ENCODE results near the gene GAK. TPM values are rescaled to one million over a fixed set of nuclear protein-coding genes. Genes with fewer than 3 reads are reported as not detected.

The GAK gene
- total RNA-seq, 4 donors from 2014 or later, result 50.6 to 1,098 (median 104) TPM

GRCh38 chr4:898869-899555 is 33.1 kb downstream of the GAK start:
- no peak for TF ChIP-seq CTCF (IDR thresholded peaks at IDR 0.05)
- Histone ChIP-seq H3K4me3 (no peak overlapping the region), H3K4me1 (no peaks in the 10 kb centered on the region), H3K9me3 (no peaks in the 10 kb centered on the region), H3K36me3 (no peaks in the 10 kb centered on the region), H3K27ac (no peak overlapping the region), H3K27me3 (no peaks in the 10 kb centered on the region)
- no peak for DNase-seq
- intact Hi-C loops (cut with DNase I; ENCODE audit: low total_unique reads), result no loop called here

- no peak overlapping the region for H3K27ac ChIP-seq
- H3K27me3 ChIP-seq, result no peaks in the 10 kb centered on the region
- DNase-seq, result no peak
- no peaks in the 10 kb centered on the region for H3K36me3 ChIP-seq
- H3K4me1 ChIP-seq, result no peaks in the 10 kb centered on the region
- intact Hi-C loops (cut with DNase I; ENCODE audit: low total_unique reads), result no loop called here
- no peak overlapping the region for H3K4me3 ChIP-seq
- TF ChIP-seq CTCF (IDR thresholded peaks at IDR 0.05), result no peak
- no peak for TF ChIP-seq POLR2A (IDR thresholded peaks at IDR 0.05)
- no peaks in the 10 kb centered on the region for H3K9me3 ChIP-seq
These were observed 34.0 kb downstream of the GAK start for GRCh38 chr4:898123-898522.

- no peaks in the 10 kb centered on the region for H3K27me3 ChIP-seq
- intact Hi-C loops (cut with DNase I; ENCODE audit: low total_unique reads), result no loop called here
- H3K27ac ChIP-seq, result no peak overlapping the region
- H3K36me3 ChIP-seq, result no peaks in the 10 kb centered on the region
- H3K4me3 ChIP-seq, result no peak overlapping the region
- H3K4me1 ChIP-seq, result no peaks in the 10 kb centered on the region
- H3K9me3 ChIP-seq, result no peaks in the 10 kb centered on the region
- TF ChIP-seq POLR2A (IDR thresholded peaks at IDR 0.05) (no peak), CTCF (IDR thresholded peaks at IDR 0.05) (no peak)
- no peak for DNase-seq
These were observed 35.5 kb downstream of the GAK start for GRCh38 chr4:896630-897029.

- Histone ChIP-seq H3K36me3 (no peaks in the 10 kb centered on the region), H3K4me3 (no peak overlapping the region), H3K9me3 (no peaks in the 10 kb centered on the region), H3K4me1 (no peaks in the 10 kb centered on the region), H3K27me3 (no peaks in the 10 kb centered on the region), H3K27ac (no peak overlapping the region)
- intact Hi-C loops (cut with DNase I; ENCODE audit: low total_unique reads), result no loop called here
- no peak for DNase-seq
- TF ChIP-seq CTCF (IDR thresholded peaks at IDR 0.05) (no peak), POLR2A (IDR thresholded peaks at IDR 0.05) (no peak)
These were observed 35.9 kb downstream of the GAK start for GRCh38 chr4:896216-896615.

GRCh38 chr4:895596-895995 is 36.5 kb downstream of the GAK start:
- no peaks in the 10 kb centered on the region for H3K9me3 ChIP-seq
- TF ChIP-seq CTCF (IDR thresholded peaks at IDR 0.05) (no peak), POLR2A (IDR thresholded peaks at IDR 0.05) (no peak)
- no peak overlapping the region for H3K27ac ChIP-seq
- no peaks in the 10 kb centered on the region for H3K4me1 ChIP-seq
- no peaks in the 10 kb centered on the region for H3K27me3 ChIP-seq
- no peaks in the 10 kb centered on the region for H3K36me3 ChIP-seq
- intact Hi-C loops (cut with DNase I; ENCODE audit: low total_unique reads), result no loop called here
- DNase-seq, result no peak
- no peak overlapping the region for H3K4me3 ChIP-seq
